ENCODE data around the gene MORN1. TPM values are rescaled to one million over a fixed set of nuclear protein-coding genes. Genes with fewer than 3 reads are reported as not detected.

The MORN1 gene
- total and polyA plus RNA-seq, 10 donors = 1.9 to 13.5 (median 6.9) TPM

DNA sequence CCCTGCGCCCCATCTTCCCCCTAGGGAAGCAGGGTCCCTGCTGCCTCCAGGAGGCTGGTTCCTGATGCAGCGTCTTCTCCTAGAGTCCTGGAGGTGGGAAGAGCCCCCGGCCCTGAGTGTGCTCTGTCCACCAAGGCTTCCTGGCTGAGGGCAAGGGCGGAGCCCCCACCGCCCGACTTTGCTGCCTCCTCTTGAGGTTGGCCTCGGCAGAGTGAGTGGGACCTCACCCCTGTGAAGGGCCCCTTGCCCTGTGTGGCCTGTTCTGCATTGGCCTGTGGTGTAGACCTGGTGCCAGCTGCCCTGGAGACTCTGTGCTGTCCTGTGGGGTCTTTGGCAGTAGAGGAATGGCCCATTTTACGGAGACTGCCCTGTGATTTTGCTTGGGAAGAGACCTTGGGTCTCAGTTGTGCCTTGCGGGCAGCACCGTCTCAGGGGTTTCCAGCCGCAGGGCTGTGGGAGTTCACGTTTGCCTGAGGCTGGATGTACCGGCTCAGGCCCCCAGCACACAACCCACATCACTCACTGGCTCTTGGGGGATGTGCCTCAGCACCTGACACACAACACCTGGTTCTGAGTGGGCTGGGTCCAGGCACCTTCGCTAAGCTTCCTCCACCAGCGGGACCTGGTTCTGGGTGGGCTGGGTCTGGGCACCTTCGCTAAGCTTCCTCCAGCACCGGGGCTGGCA lies 89.6 kb downstream of the MORN1 start:
- H3K27ac ChIP-seq = peak overlapping the region; percentile 85 to 98 (median 96)
- H3K9me3 ChIP-seq = no peaks in the 10 kb centered on the region
- intact Hi-C loops (cut with DNase I; ENCODE audit: low total_unique reads) = no loop called here
- DNase-seq = no peak
- no peak for TF ChIP-seq POLR2A (IDR thresholded peaks at IDR 0.05)
- TF ChIP-seq, protein P1, sequence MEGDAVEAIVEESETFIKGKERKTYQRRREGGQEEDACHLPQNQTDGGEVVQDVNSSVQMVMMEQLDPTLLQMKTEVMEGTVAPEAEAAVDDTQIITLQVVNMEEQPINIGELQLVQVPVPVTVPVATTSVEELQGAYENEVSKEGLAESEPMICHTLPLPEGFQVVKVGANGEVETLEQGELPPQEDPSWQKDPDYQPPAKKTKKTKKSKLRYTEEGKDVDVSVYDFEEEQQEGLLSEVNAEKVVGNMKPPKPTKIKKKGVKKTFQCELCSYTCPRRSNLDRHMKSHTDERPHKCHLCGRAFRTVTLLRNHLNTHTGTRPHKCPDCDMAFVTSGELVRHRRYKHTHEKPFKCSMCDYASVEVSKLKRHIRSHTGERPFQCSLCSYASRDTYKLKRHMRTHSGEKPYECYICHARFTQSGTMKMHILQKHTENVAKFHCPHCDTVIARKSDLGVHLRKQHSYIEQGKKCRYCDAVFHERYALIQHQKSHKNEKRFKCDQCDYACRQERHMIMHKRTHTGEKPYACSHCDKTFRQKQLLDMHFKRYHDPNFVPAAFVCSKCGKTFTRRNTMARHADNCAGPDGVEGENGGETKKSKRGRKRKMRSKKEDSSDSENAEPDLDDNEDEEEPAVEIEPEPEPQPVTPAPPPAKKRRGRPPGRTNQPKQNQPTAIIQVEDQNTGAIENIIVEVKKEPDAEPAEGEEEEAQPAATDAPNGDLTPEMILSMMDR (IDR thresholded peaks at IDR 0.05 in 8 of 11, conservative IDR thresholded peaks at IDR 0.05 in 3 of 11) = no peak
- TF ChIP-seq POLR2AphosphoS5 (IDR thresholded peaks at IDR 0.05) = no peak
- WGBS, 5 donors = 46 to 88% (median 54%) methylated on average over 5 to 17 of the region's 17 CpGs
- H3K4me1 ChIP-seq = peaks cover 39 to 84% (median 71%) of the 10 kb centered on the region in 6 donors
- peaks cover 3 to 53% (median 41%) of the 10 kb centered on the region in 6 donors for H3K36me3 ChIP-seq
- H3K4me3 ChIP-seq = peak overlapping the region in 5 of 8 donors; percentile 10 to 68 (median 38)
- peaks cover 0 to 11% (median 0%) of the 10 kb centered on the region in 7 donors for H3K27me3 ChIP-seq (replicated peaks in 1 of 7)

- no peak for TF ChIP-seq POLR2A (IDR thresholded peaks at IDR 0.05)
- TF ChIP-seq, protein P1 (IDR thresholded peaks at IDR 0.05 in 8 of 11, conservative IDR thresholded peaks at IDR 0.05 in 3 of 11) = peak in 2 of 11 experiments; percentile 14 to 25
- peak; percentile 94 to 97 (median 94) for TF ChIP-seq POLR2AphosphoS5 (IDR thresholded peaks at IDR 0.05)
- Histone ChIP-seq H3K27me3 (replicated peaks in 1 of 7) (peaks cover 0 to 11% (median 0%) of the 10 kb centered on the region in 7 donors), H3K36me3 (peaks cover 3 to 46% (median 34%) of the 10 kb centered on the region in 6 donors), H3K4me1 (peaks cover 42 to 92% (median 77%) of the 10 kb centered on the region in 6 donors), H3K27ac (peak overlapping the region; percentile 85 to 98 (median 96)), H3K9me3 (no peaks in the 10 kb centered on the region), H3K4me3 (peak overlapping the region; percentile 6 to 68 (median 42))
- intact Hi-C loops (cut with DNase I; ENCODE audit: low total_unique reads) = no loop called here
- DNase-seq = peak; percentile 98
- 1 to 6% (median 2%) methylated on average over 19 to 37 of the region's 37 CpGs for WGBS, 5 donors
Measured at GRCh38 chr1:2300851-2301606, 90.3 kb downstream of the MORN1 start.

DNA sequence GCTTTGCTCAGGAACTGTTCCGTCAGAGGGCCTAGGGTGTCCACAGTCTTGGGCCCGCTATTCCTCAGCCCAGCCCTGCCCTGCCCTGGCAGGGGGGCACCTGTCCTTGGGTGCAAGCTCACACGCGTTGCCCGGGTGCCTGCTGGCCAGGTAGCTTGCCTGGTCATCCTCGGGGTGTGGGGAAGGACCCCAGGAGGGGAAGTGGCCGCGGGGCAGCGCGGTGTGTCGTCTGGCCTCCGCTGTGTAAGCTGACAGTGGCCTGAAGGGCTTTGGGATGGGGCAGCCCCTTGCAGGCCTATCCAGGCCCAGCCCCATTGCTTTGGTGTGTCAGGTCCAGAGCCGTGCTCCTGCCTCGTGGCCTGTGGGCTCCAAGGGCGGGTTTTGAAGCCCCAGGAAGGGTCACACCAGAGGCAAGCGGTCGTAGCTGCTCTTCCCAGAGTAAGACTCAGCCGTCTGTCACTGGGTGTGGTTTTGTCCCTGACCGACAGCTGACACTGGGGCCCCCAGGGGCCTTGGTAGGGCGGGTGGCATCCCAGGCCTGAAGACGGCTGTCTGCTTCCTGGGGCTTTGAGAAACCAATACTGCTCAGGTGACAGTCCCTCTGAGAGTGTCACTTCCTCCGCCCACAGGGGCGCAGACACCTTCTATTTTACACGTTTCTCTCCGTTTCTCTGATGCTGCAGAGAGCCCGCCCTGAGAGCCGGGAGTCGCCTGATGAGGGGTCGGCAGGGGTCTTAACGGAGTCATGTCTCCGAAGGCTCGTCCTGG lies 91.2 kb downstream of the MORN1 start:
- Histone ChIP-seq H3K4me3 (peak overlapping the region; percentile 6 to 68 (median 42)), H3K4me1 (peaks cover 49 to 99% (median 83%) of the 10 kb centered on the region in 6 donors), H3K9me3 (no peaks in the 10 kb centered on the region), H3K27me3 (replicated peaks in 1 of 7) (peaks cover 0 to 11% (median 0%) of the 10 kb centered on the region in 7 donors), H3K36me3 (peaks cover 3 to 37% (median 25%) of the 10 kb centered on the region in 6 donors), H3K27ac (peak overlapping the region; percentile 85 to 98 (median 96))
- TF ChIP-seq, protein P1 (IDR thresholded peaks at IDR 0.05 in 8 of 11, conservative IDR thresholded peaks at IDR 0.05 in 3 of 11) = no peak
- TF ChIP-seq POLR2AphosphoS5 (IDR thresholded peaks at IDR 0.05) (peak in 2 of 3 donors; percentile 54 to 65), POLR2A (IDR thresholded peaks at IDR 0.05) (peak in 1 of 3 donors; percentile 13)
- intact Hi-C loops (cut with DNase I; ENCODE audit: low total_unique reads) = no loop called here
- peak; percentile 94 for DNase-seq
- 20 to 41% (median 34%) methylated on average over 12 to 32 of the region's 32 CpGs for WGBS, 5 donors
